GM04503 (cell line): ENCODE data around the gene ZSCAN21.
"Not testable (repeated sequence)": the region's sequence is repeated elsewhere in the genome, so short reads cannot be mapped to it uniquely, and the experiment has no call there.

Experiments used
- DNase-seq: peaks from one replicate; pipeline ENCODE4 v3.0.0-alpha.2; 2012; ENCODE audit warnings: low read depth

The ZSCAN21 gene

DNA sequence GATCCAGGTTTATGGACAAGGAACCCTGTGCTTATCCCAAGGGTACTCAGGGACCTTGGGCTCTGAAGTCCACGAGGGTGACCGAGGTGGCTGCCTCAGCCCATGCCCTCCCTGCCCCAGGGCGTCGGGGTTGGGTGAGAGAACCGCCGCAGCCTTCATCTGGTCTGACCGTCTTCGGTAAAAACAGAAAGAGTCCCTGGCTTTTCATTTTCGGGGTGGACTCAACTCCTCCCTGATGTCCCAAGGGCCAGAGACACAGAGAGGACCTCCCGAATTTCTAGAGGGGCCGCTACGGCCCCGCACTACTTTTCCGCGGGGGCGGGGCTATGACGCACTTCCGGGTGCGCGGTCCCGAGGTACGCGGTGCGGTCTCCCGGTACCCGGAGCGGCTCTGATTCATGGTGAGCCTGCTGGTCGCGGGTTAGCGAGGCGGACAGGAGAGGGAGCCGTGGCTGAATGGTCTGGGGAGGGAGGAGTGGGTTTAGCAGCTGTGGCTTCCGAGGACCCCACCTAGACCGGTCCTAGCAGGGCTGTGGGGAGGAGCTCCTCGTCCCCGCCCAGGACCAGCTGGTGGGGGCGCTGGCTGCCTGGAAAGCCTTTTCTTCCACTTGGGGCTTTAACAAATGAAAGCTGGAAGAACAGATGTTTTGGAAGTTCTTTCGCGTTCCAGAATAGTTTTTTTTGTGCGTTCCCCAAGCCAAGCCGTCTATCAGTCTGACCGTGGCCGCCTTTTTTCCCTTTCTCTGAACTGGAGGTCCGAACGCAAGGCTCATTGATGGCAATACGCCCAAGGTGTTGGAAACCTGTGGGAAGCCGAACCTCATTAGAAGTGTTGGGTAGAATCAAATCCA is at the start of gene ZSCAN21:
TSS of gene ZSCAN21 (plus strand) at position 334 of the 851 bp plus-strand sequence. CDS start 7,233 bp downstream, outside the sequence.
- DNase-seq, result peak; percentile 42

DNA sequence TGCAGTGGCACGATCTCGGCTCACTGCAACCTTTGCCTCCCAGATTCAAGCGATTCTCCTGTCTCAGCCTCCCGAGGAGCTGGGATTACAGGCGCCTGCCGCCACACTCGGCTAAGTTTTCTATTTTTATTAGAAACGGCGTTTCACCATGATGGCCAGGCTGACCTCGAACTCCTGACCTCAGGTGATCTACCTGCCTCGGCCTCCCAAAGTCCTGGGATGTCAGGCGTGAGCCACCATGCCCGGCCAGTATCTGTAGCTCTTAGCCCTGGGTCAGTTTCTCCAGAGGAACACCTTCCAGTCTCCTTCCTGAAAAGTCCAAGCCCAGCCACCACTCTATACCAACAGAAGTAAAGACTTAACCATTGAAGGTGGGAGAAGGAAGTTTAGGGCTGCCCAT is 49.3 kb upstream of the ZSCAN21 start:
- DNase-seq, result no peak

DNA sequence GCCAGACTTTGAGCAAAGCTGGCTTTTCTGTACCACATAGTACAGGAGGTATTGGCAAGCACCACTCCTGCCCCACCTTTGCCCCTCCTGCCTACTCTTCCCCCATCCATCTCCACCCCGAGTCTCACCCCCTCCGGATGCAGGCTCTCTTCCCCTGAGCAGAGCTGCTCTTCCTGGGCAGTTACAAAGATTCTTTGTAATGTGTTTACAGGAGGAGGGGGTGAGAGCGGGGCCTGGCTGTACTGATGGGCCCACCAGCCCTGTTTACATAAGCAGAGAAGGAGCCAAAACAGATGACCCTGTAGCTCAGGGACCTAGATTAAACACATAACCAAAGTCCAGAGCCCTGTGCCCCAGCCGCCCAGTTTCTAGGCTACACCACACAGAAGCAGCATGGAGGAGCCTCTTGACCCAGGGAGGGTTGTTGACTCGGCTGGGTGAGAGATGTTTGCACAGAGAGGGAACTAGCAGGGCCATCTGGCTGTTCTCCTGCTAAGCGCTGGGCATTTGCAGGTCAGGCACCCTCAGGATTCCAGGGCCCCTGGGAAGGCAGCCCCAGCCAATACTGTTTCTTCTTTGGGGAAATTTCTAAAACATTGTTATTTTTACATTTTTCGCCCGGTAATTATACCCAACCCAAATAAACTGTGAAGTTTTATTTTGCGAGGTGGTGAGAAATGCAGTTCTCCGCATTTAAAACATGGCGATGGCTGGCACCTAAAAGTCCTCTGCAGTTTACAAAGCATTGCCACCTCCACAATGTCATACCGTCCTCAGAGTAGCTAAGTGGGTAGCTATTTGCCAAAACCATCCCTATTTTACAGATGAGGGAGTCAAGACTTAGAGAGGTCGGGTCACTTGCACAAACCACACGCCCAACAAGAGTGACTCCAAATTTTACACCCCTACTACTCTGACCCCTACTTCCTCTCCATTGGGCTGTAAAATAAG is 45.6 kb upstream of the ZSCAN21 start:
- DNase-seq, result no peak

DNA sequence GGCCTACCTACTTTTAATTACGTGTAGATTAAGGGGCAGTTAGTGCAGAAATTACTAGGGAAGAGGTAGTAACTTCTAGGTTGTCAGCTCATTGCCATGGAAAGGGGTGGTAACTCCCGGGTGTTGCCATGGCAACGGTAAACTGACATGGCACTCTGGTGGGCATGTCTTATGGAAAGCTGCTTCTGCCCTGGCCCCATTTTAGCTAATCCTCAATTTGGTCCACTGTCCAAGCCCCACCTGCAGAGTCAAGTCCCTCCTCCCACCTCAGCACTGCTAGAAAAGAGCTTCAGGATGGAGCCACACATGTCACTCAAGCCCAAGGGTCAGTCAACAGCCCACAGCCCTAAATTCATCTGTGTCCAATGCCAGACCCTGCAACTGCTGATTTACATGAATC is 41.7 kb upstream of the ZSCAN21 start:
- no peak for DNase-seq

DNA sequence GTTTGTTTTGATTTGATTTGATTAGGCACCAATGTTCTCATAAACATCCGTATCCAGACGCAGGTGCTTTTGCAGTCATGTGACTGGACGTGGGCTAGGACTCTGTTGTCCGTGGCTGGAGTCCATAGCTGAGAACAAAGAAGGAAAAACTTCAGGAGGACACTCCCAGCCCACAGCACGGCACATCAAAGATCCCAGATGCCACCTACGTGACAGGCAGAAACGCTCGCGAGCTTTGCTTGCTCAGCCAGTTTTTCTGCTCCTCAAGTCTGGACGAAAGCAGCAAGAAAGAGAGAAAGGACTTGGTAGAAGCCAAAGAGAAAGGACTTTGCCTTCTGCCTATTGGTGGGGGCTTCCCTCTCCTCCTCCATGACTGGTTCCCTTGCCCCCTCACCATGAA is 41.0 kb upstream of the ZSCAN21 start:
- DNase-seq, result no peak

DNA sequence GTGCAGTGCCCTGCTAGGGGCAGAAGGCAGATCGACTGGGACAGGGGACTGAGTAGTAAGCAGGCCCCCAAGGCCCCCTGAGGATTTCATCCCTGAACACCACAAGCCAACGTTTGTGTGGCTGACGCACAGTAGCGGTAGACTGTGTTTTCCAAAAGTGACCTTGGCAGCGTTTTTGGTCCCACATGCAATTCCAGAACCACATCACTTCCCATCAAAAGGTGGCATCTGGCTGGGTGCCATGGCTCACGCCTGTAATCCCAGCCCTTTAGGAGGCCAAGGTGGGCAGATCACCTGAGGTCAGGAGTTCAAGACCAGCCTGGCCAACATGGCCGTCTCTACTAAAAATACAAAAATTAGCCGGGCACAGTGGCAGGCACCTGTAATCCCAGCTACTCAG is 39.6 kb upstream of the ZSCAN21 start:
- not testable (repeated sequence) for DNase-seq

DNA sequence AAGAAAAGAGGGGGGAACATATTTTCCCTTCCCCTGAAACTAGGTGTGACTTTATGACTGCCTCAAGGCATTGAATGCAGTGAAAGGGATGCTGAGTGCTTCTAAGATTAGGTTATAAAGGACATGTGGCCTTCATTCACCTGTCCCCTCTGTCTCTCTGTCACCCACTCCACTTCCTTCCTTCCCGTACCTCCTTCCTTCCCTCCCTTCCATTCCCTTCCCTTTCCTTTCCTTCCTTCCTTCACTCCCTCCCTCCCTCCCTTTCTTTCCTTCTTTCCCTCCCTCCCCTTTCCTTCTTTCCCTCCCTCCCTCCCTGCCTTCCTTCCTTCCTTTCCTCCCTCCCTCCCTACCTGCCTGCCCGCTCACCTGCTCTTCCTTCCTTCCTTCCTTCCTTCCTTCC is 38.7 kb upstream of the ZSCAN21 start:
- no peak for DNase-seq

DNA sequence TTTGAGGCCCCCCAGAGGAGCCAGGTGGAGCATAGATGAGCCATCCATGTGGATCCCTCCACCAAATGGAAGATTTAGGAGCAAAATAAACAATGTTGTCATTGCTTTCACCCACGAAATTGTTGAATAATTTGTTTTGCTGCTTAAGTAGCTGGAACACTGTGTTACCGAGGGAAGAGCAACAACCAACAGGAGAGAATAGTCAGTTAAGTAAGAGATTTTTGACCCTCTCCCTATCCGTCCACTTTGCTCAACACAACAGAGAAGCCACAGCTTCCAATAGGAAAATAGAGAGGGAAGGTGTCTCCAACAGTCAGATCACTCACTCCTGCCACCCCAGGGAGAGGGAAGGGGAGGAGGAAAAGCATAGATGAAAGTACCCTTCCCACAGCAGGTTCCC is 38.1 kb upstream of the ZSCAN21 start:
- no peak for DNase-seq

DNA sequence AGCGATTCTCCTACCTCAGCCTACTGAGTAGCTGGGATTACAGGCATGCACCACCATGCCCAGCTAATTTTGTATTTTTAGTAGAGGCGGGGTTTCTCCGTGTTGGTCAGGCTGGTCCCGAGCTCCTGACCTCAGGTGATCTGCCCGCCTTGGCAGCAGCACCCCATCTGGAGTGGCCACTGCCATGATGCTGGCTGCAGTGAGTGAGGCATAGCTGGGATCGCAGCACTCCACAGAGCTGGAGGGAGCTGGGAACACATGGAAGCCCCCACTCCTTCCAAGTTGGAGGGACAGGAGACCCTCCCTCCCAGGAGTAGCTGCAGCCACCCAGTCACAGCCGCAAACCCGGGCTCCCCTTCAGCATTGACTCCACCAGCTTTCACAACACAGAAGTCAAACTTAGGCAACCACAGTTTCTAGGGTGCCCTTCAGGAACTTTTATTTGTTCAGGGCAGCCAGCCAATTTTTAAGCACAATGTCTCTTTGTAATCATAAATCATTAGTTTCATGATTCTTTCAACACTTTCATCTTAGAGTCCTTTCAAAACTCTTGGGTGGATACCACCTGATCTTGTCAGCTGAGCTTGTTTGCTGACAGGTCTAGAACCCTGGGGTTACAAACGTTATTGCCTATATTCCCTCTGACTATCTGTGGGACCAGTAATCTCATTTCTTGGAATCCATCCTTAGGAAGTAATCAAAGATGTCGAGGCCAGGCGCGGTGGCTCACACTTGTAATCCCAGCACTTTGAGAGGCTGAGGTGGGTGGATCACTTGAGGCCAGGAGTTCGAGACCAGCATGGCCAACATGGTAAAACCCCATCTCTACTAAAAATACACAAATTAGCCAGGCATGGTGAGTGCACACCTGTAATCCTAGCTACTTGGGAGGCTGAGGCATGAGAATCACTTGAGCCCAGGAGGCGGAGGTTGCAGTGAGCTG is 36.9 kb upstream of the ZSCAN21 start:
- not testable (repeated sequence) for DNase-seq

DNA sequence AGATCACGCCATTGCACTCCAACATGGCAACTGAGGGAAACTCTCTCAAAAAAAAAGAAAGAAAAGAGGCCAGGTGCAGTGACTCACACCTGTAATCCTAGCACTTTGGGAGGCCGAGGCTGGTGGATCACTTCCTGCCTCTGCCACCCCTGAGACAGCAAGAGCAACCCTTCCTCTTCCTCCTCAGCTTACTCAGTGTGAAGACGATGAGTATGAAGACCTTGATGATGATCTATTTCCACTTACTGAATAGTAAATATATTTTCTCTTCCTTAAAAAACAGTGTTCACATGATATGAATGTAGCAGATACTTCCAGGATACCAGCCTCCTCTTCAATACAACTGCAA is 36.3 kb upstream of the ZSCAN21 start:
- no peak for DNase-seq

DNA sequence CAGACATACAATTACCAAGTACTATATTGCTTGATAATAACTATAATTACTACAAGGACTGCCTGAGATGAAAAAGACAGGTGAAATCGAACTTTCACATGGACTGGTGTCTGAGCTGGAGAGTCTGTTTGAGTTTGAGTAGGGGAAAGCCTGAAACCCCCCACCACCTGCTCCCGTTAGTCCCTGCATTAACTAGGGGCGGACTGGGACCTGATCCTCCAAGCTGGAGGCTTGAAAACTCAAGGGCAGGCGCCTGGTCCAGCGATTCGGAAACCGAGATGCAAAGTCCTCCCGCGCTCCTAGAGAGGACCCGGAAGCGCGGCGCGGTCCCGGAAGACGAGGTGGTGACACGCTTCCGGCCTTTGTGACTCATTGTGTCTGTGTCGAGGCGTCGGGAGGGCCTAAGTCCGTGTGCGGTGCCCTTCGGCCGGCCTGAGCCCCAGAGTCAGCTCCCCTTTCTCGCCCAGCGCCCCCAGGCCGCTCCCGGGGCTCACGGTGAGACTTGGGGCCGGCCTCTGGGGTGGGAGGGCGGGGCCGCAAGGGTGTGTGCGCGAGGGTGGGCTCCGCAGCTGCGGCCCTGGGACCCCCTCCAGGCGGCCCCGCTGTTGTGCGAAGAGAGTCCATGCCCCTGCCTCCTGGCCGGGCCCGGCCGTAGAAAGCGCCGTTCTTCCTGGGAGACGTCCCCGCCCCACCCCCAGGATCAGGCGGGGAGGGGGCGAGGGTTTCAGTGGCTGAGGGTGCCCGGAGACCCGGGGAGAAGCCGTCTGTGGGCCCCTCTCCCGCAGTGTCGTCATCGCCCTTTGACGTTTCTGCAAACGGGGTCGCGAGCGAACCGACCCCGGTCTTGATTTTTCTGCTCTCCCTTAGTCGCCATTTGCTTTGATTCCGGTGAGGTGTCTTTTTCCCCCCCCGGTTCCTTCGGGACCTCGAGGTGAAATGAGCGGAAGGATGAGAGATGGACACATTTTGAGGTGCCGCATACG is 34.1 kb upstream of the ZSCAN21 start, which contains the start of gene ZKSCAN1:
TSS of gene ZKSCAN1 (plus strand) at position 365 of the 983 bp plus-strand sequence. CDS start 7,911 bp downstream, outside the sequence.
- peak; percentile 47 for DNase-seq

DNA sequence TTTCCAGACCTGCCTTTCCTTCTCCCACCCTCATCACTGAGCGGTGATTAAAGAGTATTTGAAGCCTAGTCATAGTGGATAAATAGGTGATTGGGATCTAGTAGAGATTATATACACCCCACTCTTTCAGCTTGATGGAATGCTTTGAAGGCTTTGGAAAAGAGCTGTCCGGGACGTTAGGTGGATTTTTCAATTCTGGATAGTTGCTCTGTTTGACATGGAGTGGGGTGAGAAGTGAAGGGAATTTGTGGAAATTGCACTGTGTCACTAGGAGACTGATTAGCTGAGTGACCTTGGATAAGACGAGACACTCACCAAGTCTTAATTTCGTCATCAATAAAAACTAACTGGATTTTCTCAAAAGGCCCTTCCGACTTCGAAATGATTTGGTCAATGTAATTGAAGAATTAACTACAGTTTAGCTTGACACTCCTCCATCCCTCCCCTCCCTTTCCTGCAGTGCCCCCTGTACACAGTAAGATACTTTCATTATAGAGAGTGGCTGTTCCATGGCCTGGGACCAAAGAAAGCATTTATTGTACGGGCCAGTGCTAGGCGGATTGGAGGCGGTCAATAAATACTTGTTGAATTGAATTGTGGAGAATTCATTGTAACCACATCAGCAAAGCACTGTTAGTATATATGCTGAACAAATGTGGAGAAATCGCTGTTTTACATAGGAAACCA is 33.2 kb upstream of the ZSCAN21 start:
- no peak for DNase-seq

DNA sequence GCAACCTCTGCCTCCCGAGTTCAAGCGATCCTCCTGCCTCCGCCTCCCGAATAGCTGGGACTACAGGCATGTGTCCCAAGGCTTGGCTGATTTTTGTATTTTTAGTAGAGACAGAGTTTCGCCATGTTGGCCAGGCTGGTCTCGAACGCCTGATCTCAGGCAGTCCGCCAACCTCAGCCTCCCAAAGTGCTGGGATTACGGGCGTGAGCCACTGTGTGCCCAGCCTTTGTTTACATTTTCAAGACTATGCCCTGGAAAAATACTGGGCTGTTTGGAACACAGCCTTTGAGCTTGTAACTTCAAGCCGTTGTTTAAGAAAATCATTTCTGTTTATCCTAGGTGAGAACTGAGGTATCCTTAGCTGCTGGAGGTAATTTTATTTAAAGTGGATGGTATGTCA is 32.3 kb upstream of the ZSCAN21 start:
- no peak for DNase-seq

DNA sequence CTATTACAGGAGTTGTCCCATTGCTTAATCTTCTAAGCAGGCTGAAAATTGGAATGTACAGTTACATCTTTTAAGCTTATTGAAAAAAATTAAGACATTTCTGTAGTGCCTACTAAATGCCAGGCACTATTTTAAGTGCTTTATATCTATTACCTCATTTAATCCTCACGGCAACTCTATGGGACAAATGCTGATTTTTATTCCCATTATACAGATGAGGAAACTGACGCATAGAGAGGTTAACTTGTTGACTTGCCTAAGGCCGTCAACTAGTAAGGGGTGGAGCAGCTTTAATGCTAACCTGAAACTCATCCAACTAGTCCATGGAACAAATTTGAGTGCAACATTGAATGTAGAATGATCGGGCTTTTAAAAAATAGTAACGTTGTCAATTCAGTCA is 31.7 kb upstream of the ZSCAN21 start:
- DNase-seq, result no peak

DNA sequence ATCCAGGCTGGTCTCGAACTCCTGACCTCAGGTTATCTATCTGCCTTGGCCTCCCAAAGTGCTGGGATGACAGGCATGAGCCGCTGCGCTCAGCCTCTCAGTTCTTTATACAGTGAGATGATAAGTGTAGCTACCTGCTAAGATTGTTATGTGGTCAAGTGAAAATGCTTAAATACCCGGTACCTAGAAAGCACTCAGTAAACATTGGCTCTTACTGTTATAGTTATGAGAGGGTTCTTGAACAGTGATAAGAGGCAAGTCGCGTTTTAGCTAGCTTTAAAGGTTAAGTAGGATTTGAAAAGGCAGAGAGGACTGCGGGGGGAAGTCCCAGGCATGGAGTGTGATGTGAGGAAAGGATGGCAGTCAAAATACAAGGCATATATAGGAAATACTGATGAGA is 29.7 kb upstream of the ZSCAN21 start:
- no peak for DNase-seq

DNA sequence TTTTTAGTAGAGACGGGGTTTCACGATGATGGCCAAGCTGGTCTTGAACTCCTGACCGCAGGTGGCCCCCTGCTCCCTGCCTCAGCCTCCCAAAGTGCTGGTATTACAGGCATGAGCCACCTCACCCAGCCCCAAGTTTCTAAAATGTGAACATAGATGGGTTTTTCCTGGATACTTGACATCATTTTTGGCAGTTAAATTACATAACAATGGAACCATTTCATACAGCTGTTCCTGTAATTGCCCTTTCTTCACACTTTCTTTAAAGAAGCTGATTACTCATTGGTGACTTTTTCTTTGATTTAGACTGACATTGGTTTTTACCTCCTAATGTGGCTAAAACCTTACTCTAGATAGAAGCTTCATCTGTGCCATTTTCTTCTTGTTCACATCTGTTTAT is 28.3 kb upstream of the ZSCAN21 start:
- no peak for DNase-seq

DNA sequence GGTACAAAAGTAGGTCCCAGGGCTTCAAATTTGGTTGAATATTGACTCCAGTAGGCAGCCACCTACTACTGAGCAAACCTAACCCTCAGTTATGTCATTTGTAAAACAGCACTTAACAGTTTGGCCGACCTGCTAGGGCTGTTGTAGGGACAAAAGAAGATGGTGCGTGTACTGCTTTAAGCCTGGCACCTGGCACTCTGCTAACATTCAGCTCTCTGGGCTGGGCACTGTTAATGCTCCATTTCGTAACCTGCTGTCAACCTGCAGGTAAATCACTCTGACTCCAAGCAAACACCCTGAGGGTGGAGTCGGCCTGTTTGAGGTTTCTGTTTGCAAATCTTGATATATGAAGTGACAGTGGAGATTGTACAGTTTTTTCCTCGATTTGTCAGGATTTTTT is 27.0 kb upstream of the ZSCAN21 start:
- DNase-seq, result no peak

DNA sequence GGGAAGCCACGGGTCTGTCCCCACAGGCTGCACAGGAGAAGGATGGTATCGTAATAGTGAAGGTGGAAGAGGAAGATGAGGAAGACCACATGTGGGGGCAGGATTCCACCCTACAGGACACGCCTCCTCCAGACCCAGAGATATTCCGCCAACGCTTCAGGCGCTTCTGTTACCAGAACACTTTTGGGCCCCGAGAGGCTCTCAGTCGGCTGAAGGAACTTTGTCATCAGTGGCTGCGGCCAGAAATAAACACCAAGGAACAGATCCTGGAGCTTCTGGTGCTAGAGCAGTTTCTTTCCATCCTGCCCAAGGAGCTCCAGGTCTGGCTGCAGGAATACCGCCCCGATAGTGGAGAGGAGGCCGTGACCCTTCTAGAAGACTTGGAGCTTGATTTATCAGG is 26.0 kb upstream of the ZSCAN21 start:
- no peak for DNase-seq

DNA sequence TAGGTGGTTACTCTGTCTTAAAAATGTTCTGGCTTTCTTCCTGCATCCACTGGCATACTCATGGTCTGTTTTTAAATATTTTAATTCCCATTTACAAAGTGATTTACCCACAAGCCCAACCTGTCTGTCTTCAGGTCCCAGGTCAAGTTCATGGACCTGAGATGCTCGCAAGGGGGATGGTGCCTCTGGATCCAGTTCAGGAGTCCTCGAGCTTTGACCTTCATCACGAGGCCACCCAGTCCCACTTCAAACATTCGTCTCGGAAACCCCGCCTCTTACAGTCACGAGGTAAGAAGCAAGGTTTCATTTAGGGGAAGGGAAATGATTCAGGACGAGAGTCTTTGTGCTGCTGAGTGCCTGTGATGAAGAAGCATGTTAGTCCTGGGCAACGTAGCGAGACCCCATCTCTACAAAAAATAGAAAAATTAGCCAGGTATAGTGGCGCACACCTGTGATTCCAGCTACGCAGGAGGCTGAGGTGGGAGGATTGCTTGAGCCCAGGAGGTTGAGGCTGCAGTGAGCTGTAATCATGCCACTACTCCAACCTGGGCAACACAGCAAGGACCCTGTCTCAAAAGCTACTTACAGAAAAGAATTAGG is 25.5 kb upstream of the ZSCAN21 start:
- no peak for DNase-seq

DNA sequence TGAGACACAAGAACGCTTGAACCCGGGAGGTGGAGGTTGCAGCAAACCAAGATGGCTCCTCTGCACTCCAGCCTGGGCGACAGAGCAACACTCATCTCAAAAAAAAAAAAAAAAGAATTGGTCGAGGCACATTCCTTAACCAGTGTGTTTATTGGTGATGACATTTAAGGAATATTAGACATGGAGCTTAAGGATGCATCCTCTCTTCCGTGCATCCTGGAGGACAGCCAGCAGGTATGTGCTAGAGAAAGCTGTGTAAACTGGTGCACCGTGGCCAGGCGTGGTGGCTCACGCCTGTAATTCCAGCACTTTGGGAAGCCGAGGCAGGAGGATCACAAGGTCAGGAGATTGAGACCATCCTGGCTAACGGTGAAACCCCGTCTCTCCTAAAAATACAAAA is 22.4 kb upstream of the ZSCAN21 start:
- DNase-seq, result no peak
